B cell (primary cell): ENCODE measurements around the gene USE1. TPM values are rescaled to one million over a fixed set of nuclear protein-coding genes. Genes with fewer than 3 reads are reported as not detected.

Experiments
- ATAC-seq: fragments of 200-7000 bp; cut with Tn5 transposase; one replicate; pipeline ENCODE4 v1.10.0; 2021; ENCODE audit warnings: low read depth, mild to moderate bottlenecking, moderate number of reproducible peaks, moderate library complexity
- CTCF ChIA-PET: fragments of 350-600 bp; sonication (Branson Sonifier 250); formaldehyde crosslinking; loops from one replicate; lab custom pipeline; 2021; ENCODE audit warnings: antibody characterized with exemption, inconsistent platforms; lab: Charles Lee
- POLR2A ChIA-PET: fragments of 350-600 bp; sonication (Branson Sonifier 250); formaldehyde crosslinking; loops from one replicate; lab custom pipeline; 2021; ENCODE audit warnings: antibody characterized with exemption; lab: Charles Lee
- DNase-seq: peaks from one replicate; pipeline ENCODE4 v3.0.0; 2013
- H2AFZ ChIP-seq: 2 replicates; pipeline ENCODE4 v1.6.1; 2012; ENCODE audit warnings: mild to moderate bottlenecking, low read depth, low read length; ENCODE audit not compliant: insufficient read depth, poor library complexity, severe bottlenecking
- H3K27ac ChIP-seq, 2 donors: 1 replicate in 1 of 2; 2 replicates in 1 of 2; pipeline ENCODE4 v1.5.1; 2012 to 2013; ENCODE audit warnings: low read length in 2 of 2, mild to moderate bottlenecking in 2 of 2, moderate library complexity in 1 of 2
- H3K27me3 ChIP-seq, 4 experiments: fragments of 200-600 bp in 1 of 4; sonication (generic) in 1 of 4; replicated peaks in 1 of 4; 1 replicate in 2 of 4; 2 replicates in 2 of 4; pipeline versions ENCODE4 v1.6.1 to v1.7.0; 2013 to 2016; ENCODE audit warnings: low read length in 3 of 4, mild to moderate bottlenecking in 2 of 4, mixed read lengths in 1 of 4, moderate library complexity in 1 of 4; ENCODE audit not compliant: insufficient read depth in 4 of 4, control insufficient read depth in 3 of 4; ENCODE audit errors: control extremely low read depth in 1 of 4
- H3K36me3 ChIP-seq, 2 experiments: replicated peaks in 1 of 2; 1 replicate in 1 of 2; 2 replicates in 1 of 2; pipeline versions ENCODE4 v1.6.1 to v1.7.1; 2013; ENCODE audit warnings: low read length in 1 of 2; ENCODE audit not compliant: insufficient read depth in 2 of 2, control insufficient read depth in 1 of 2; ENCODE audit errors: control extremely low read depth in 1 of 2, extremely low read depth in 1 of 2
- H3K4me1 ChIP-seq, 2 donors: fragments of 200-600 bp in 1 of 2; sonication (generic) in 1 of 2; 1 replicate in 1 of 2; 2 replicates in 1 of 2; pipeline versions ENCODE4 v1.5.1 to v1.6.1; 2013 to 2017; ENCODE audit warnings: low read length in 2 of 2; ENCODE audit not compliant: control insufficient read depth in 2 of 2, insufficient read depth in 2 of 2
- H3K4me2 ChIP-seq: replicated peaks from 2 replicates; pipeline ENCODE3; 2012; ENCODE audit warnings: mild to moderate bottlenecking, low read depth, low read length; ENCODE audit not compliant: poor library complexity, severe bottlenecking
- H3K4me3 ChIP-seq, 5 experiments: fragments of 200-600 bp in 1 of 5; sonication (generic) in 1 of 5; 1 replicate in 3 of 5; 2 replicates in 2 of 5; pipeline versions ENCODE4 v1.5.1 to v1.7.0; 2011 to 2016; ENCODE audit warnings: low read length in 4 of 5, mild to moderate bottlenecking in 4 of 5, low read depth in 2 of 5, control low read depth in 1 of 5, moderate library complexity in 1 of 5; ENCODE audit not compliant: insufficient read depth in 1 of 5; ENCODE audit errors: control extremely low read depth in 1 of 5, extremely low read depth in 1 of 5
- H3K79me2 ChIP-seq: fragments of 200-600 bp; sonication (generic); one replicate; pipeline ENCODE4 v1.6.0; 2016; ENCODE audit warnings: low read length; ENCODE audit not compliant: control insufficient read depth, insufficient read depth
- H3K9ac ChIP-seq: fragments of 200-600 bp; sonication (generic); 2 replicates; pipeline ENCODE4 v1.6.1; 2017; ENCODE audit warnings: mild to moderate bottlenecking, low read length, moderate library complexity
- H3K9me3 ChIP-seq, 3 donors: one replicate each; pipeline versions ENCODE4 v1.6.1 to v1.7.1; 2013; ENCODE audit warnings: low read length in 2 of 3; ENCODE audit not compliant: control insufficient read depth in 2 of 3, insufficient read depth in 1 of 3; ENCODE audit errors: control extremely low read depth in 1 of 3
- H4K20me1 ChIP-seq: 2 replicates; pipeline ENCODE4 v1.6.0; 2012; ENCODE audit warnings: mild to moderate bottlenecking, low read length; ENCODE audit not compliant: insufficient read depth, control insufficient read depth, poor library complexity, severe bottlenecking
- H3K27ac Mint-ChIP-seq: one replicate; pipeline ENCODE4 v1.8.0; 2021; ENCODE audit warnings: mixed read lengths
- H3K27me3 Mint-ChIP-seq: one replicate; pipeline ENCODE4 v1.8.0; 2021; ENCODE audit warnings: mixed read lengths
- H3K4me1 Mint-ChIP-seq: one replicate; pipeline ENCODE4 v1.8.0; 2021; ENCODE audit warnings: mixed read lengths
- H3K4me3 Mint-ChIP-seq: one replicate; pipeline ENCODE4 v1.8.0; 2021; ENCODE audit warnings: mixed read lengths
- H3K9me3 Mint-ChIP-seq: one replicate; pipeline ENCODE4 v1.8.0; 2022; ENCODE audit warnings: mixed read lengths; ENCODE audit not compliant: insufficient read depth
- EZH2 ChIP-seq: IDR thresholded peaks from 2 replicates; pipeline ENCODE4 v1.6.1; 2012; ENCODE audit warnings: borderline replicate concordance, low read depth, mild to moderate bottlenecking, moderate library complexity, low read length; ENCODE audit not compliant: insufficient read depth, poor library complexity, severe bottlenecking
- WGBS: methylation state at CpG from one replicate; pipeline ENCODE4 v1.1.5; 2013; ENCODE audit warnings: missing lambda C conversion rate; ENCODE audit not compliant: insufficient coverage; 5-methylcytosine and 5-hydroxymethylcytosine counted together
- intact Hi-C: fragments of 100-400 bp; cut with micrococcal nuclease; formaldehyde crosslinking; loops from one replicate; pipeline ENCODE4 v1.10.0; 2022
- polyA plus RNA-seq: library from polyadenylated mRNA; depleted of rRNA; stranded (reverse); fragments of >200 nt; gene quantifications from 2 replicates; pipeline ENCODE4 v1.2.3, GENCODE V29; 2012
- total RNA-seq, 2 donors: library from RNA; stranded (reverse); fragments of 120-200 nt in 1 of 2; gene quantifications; 1 replicate in 1 of 2; 2 replicates in 1 of 2; pipeline versions ENCODE4 v1.2.3 to v1.2.4, GENCODE V29; 2013 to 2022
- TF ChIP-seq, protein P1 (sequence below): fragments of 200-600 bp; IDR thresholded peaks from one replicate; pipeline ENCODE4 v1.8.0; 2022; ENCODE audit warnings: antibody characterized with exemption, mild to moderate bottlenecking

USE1 gene
- total and polyA plus RNA-seq, 2 donors (not counting 1 experiment from before 2014, with no cell fraction given): 48.3 to 49.5 TPM

DNA sequence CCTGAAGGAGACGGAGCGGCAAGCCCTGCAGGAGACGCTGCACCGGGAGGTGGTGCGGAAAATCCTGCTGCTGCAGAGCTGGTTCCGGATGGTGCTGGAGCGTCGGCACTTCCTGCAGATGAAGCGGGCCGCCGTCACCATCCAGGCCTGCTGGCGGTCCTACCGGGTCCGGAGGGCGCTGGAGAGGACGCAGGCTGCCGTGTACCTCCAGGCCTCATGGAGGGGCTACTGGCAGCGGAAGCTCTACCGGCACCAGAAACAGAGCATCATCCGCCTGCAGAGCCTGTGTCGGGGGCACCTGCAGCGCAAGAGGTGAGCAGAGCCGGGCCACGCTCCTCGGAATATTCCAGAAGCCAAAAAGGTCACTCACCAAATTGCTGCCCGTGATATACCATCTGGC lies 22.4 kb upstream of the USE1 start:
- H3K27me3 ChIP-seq: no peaks in the 10 kb centered on the region
- H3K4me3 Mint-ChIP-seq: no peak overlapping the region
- no peak for ATAC-seq
- H4K20me1 ChIP-seq: no peaks in the 10 kb centered on the region
- H3K4me1 Mint-ChIP-seq: peaks cover 7% of the 10 kb centered on the region
- intact Hi-C loops: no loop called here
- H3K9me3 ChIP-seq: no peaks in the 10 kb centered on the region
- DNase-seq: no peak
- WGBS: 96% methylated on average over 26 of the region's 26 CpGs
- no peak overlapping the region for H3K9ac ChIP-seq
- no peaks in the 10 kb centered on the region for H3K4me1 ChIP-seq
- TF ChIP-seq, protein P1, sequence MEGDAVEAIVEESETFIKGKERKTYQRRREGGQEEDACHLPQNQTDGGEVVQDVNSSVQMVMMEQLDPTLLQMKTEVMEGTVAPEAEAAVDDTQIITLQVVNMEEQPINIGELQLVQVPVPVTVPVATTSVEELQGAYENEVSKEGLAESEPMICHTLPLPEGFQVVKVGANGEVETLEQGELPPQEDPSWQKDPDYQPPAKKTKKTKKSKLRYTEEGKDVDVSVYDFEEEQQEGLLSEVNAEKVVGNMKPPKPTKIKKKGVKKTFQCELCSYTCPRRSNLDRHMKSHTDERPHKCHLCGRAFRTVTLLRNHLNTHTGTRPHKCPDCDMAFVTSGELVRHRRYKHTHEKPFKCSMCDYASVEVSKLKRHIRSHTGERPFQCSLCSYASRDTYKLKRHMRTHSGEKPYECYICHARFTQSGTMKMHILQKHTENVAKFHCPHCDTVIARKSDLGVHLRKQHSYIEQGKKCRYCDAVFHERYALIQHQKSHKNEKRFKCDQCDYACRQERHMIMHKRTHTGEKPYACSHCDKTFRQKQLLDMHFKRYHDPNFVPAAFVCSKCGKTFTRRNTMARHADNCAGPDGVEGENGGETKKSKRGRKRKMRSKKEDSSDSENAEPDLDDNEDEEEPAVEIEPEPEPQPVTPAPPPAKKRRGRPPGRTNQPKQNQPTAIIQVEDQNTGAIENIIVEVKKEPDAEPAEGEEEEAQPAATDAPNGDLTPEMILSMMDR: no peak
- no peak for TF ChIP-seq EZH2
- no peak overlapping the region for H3K27ac ChIP-seq
- no peaks in the 10 kb centered on the region for H3K9me3 Mint-ChIP-seq
- no peak overlapping the region for H3K4me2 ChIP-seq
- H3K4me3 ChIP-seq: no peak overlapping the region
- ChIA-PET CTCF (no interaction called here), POLR2A (no interaction called here)
- peaks cover 3% of the 10 kb centered on the region for H3K79me2 ChIP-seq
- no peak overlapping the region for H3K27ac Mint-ChIP-seq
- H3K27me3 Mint-ChIP-seq: no peaks in the 10 kb centered on the region
- no peak overlapping the region for H2AFZ ChIP-seq
- H3K36me3 ChIP-seq: peaks cover 4 to 77% of the 10 kb centered on the region in 2 experiments

DNA sequence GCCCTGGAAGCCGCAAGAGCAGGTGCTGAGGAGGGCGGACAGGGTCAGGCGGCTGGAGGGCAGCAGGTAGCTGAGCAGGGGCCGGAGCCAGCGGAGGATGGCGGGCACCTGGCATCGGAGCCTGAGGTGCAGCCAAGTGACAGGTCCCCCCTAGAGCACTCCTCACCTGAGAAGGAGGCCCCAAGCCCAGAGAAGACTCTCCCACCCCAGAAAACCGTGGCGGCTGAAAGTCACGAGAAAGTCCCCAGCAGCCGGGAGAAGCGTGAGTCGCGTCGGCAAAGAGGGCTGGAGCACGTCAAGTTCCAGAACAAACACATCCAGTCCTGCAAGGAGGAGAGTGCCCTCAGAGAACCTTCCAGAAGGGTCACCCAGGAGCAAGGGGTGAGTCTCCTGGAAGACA lies 20.5 kb upstream of the USE1 start:
- H3K9me3 ChIP-seq: no peaks in the 10 kb centered on the region
- intact Hi-C loops: no loop called here
- no peaks in the 10 kb centered on the region for H3K27me3 Mint-ChIP-seq
- H3K4me3 ChIP-seq: no peak overlapping the region
- DNase-seq (no peak), ATAC-seq (no peak)
- no peak overlapping the region for H2AFZ ChIP-seq
- WGBS: 100% methylated on average over 9 of the region's 16 CpGs
- H3K27ac ChIP-seq: no peak overlapping the region
- peaks cover 7% of the 10 kb centered on the region for H3K4me1 Mint-ChIP-seq
- H3K4me3 Mint-ChIP-seq: no peak overlapping the region
- no peak overlapping the region for H3K9ac ChIP-seq
- POLR2A ChIA-PET: no interaction called here
- H3K4me1 ChIP-seq: no peaks in the 10 kb centered on the region
- peaks cover 2 to 71% of the 10 kb centered on the region in 2 experiments for H3K36me3 ChIP-seq
- no peaks in the 10 kb centered on the region for H3K27me3 ChIP-seq
- TF ChIP-seq EZH2: no peak
- TF ChIP-seq, protein P1: no peak
- no peak overlapping the region for H3K27ac Mint-ChIP-seq
- H4K20me1 ChIP-seq: no peaks in the 10 kb centered on the region
- CTCF ChIA-PET: no interaction called here
- H3K79me2 ChIP-seq: peaks cover 3% of the 10 kb centered on the region
- no peak overlapping the region for H3K4me2 ChIP-seq
- no peaks in the 10 kb centered on the region for H3K9me3 Mint-ChIP-seq
